Endometrial microvascular endothelial cells (primary cell): ENCODE measurements around the gene BCAT1. TPM values are rescaled to one million over a fixed set of nuclear protein-coding genes. Genes with fewer than 3 reads are reported as not detected.
"Not testable (repeated sequence)": the region's sequence is repeated elsewhere in the genome, so short reads cannot be mapped to it uniquely, and the experiment has no call there.

ENCODE experiments used
- in situ Hi-C: cut with HindIII; loops from 2 replicates; pipeline ENCODE4 v1.10.0; 2017; ENCODE audit warnings: low sequenced_read_pairs, low pct_unique_long_range_greater_than_20kb; ENCODE audit errors: inconsistent ontology term
- total RNA-seq: library from RNA; depleted of rRNA; stranded (reverse); fragments of >200 nt; gene quantifications from one replicate; pipeline ENCODE4 v1.2.3, GENCODE V29; 2015; ENCODE audit errors: inconsistent ontology term

The BCAT1 gene
- total RNA-seq, 1 donor from 2014 or later, result 117 TPM

DNA sequence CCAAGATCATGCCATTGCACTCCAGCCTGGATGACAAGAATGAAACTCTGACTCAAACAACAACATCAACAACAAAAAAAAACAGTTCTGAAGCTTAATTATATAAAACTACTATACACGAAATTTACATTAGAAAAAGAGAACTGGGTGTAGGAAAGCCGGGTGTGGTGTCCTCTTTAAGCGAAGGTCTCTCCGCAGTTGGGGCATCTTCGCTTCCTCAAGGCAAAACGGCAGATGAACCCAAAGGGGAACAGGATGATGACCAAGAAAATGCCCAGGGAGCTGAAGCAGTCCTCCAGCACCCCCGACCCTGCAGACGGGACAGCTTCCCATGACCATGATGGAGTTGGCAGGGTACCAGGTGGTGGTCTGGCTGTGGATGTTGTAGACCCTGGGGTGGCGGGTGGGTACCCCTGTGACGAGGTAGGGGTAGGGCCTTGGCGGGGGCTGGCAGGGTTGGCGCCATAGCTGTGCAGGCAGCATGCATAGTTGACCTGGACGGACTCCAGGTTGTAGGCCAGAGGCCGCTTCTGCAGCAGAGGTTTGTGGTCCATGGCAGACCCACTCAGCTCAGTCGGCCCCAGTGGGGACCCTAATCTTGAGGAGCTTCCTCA is 18.2 kb upstream of the BCAT1 start:
- in situ Hi-C loops, result no loop called here

DNA sequence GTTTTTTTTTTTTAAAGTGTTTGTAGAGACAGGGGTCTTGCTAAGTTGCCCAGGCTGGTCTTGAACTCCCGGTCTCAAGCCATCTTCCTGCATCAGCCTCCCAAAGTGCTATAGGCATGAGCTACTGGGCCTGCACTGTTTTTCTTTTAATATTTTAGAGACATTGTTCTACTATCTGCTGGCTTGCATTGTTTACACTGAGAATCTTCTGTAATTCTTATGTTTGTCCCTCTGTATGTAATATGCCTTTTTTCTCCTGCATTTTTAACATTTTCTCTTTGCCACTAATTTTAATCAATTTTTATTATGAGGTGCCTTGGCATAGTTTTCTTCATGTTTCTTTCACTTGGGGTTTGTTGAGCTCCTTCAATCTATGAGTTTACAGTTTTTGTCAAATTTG is 15.4 kb upstream of the BCAT1 start:
- in situ Hi-C loops, result no loop called here

DNA sequence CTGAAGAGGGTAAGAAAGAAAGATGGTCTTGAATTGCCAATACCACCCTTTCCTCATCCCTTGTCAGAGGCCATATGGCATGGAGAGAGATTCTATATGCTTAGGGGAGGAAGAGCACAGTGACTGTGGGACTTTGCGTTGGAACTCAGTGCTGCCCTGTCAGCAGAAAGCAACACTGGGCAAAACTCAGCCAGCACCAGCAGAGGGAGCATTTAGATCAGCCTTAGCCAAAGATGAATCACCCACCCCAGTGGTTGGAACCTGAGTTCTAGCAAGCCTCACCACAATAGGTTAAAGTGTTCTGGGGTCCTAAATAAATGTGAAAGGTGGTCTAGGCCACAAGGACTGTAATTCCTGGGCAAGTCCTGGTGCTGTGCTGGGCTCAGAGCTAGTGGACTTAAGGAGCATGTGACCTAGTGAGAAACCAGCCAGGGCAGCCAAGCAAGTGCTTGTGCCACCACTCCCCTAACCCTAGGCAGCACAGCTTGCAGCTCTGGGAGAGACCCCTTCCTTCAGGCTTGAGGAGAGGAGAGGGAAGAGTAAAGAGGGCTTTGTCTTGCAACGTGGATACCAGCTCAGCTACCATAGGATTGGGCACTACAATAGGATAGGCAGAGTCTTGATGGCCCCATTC is 11.4 kb upstream of the BCAT1 start:
- in situ Hi-C loops, result no loop called here

DNA sequence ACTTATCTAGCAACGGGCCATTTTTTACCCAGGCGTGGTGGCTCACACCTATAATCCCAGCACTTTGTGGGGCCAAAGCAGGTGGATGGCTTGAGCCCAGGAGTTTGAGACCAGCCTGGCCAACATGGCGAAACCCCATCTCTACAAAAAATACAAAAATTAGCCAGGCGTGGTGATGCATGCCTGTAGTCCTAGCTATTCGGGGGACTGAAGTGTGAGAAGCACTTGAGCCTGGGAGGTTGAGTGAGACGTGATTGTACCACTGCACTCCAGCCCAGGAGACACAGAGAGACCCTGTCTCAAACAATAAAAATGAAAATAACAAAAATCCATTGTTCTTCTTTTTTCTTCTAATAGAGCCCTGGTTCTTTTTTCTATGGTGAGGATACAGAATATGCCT is 7.5 kb upstream of the BCAT1 start:
- in situ Hi-C loops, result not testable (repeated sequence)

DNA sequence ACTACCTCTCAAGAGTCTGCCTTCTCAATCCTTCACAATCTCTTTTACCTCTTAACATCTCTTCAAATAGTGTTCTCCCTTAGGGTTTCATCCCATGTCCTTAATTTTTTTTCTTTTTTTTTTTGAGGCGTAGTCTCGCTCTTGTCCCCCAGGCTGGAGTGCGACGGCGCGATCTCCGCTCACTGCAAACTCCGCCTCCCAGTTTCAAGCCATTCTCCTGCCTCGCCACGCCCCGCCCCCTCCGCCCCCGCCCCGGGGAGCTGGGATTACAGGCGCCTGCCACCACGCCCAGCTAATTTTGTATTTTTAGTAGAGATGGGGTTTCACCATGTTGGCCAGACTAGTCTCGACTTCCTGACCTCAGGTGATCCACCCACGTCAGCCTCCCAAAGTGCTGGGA is 7.0 kb upstream of the BCAT1 start:
- in situ Hi-C loops, result no loop called here

DNA sequence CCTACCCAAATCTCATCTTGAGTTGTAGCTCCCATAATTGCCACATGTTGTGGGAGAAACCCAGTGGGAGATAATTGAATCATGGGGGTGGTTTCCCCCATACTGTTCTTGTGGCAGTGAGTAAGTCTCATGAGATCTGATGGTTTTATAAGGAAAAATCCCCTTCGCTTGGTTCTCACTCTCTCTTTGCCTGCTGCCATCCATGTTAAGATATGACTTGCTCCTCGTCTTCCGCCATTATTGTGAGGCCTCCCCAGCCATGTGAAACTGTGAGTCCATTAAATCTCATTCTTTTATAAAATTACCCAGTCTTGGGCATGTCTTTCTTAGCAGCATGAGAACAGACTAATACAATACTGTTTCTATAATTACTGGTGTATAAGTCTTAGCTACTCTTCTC is 6.5 kb upstream of the BCAT1 start:
- in situ Hi-C loops, result no loop called here

DNA sequence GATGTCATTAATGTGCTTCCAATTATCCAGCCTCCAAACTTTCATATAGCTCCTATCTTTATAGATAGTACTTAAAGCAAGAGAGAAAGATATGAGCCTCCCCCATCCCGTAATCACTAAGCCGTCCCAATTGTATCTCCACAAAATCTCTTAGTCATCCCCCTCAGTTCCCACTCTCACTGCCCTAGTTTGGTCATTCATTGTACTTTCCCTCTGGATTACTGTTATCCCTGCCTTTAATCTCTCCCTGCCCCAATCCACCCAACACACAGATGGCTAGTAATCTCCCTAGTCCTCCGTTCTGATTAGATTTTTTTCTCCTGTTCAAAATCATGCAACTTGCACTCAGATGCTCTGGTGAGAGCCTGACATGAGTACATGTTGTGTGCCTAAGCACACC is 5.4 kb upstream of the BCAT1 start:
- in situ Hi-C loops, result no loop called here

DNA sequence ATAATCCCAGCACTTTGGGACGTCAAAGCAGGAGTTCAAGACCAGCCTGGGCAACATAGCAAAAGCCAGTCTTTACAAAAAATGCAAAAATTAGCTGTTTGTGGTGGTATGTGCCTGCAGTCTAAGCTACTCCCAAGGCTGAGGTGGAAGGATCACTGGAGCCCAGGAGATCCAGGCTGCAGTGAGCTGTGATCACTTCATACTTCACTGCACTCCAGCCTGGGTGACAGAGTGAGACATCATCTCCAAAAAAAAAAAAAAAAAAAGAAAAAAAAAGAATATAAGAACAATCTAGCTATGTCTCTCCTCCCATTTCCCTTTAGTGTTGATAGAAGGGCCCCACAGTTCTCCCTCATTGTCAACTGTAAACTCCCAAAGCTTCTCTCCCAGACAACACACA is 3.5 kb upstream of the BCAT1 start:
- in situ Hi-C loops, result no loop called here

DNA sequence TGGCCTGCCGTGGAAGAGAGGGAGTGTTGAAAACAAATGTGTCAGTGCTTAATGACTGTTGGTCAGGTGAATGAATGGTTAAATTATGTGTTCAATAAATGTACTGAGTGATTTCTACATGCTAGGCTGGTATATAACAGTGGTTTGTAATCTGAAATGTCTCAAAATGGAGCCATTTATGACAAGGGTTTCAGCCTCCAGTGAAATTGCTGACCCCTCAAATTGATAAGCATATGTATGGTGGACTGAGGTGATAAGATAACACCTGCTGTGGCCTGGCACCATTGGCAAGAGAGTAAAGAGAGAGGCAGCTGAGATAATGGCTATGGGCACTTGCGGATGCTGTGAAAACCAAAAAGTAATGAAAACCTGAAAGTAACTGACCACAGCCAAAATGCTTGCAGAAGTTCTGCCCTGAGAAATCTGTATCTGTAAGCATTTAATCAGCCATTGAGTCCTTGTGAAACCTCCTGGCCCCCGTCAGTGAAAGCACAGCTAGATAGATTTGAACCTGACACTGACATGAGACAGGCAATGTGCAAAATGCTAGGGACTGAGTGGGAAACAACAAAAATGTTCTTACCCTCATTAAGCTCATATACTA is 1.4 kb upstream of the BCAT1 start:
- in situ Hi-C loops, result no loop called here

DNA sequence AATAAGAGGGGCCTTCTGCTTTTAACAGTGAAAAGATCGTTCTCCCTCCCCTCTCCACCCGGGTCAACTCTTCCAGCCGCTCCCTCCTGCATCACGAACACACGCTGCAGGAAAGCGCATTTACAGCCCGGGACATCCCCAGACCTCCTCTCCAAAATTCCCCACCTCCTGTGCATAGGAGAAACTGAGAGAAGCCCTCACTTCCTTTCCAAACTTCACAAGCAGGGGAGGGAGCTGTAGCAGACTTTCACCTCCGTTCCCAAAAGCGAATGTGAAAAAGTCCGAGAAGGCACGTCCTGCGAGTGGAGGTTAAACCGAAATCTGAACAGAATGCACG is 513 bp downstream of the BCAT1 start:
- in situ Hi-C loops, result no loop called here

DNA sequence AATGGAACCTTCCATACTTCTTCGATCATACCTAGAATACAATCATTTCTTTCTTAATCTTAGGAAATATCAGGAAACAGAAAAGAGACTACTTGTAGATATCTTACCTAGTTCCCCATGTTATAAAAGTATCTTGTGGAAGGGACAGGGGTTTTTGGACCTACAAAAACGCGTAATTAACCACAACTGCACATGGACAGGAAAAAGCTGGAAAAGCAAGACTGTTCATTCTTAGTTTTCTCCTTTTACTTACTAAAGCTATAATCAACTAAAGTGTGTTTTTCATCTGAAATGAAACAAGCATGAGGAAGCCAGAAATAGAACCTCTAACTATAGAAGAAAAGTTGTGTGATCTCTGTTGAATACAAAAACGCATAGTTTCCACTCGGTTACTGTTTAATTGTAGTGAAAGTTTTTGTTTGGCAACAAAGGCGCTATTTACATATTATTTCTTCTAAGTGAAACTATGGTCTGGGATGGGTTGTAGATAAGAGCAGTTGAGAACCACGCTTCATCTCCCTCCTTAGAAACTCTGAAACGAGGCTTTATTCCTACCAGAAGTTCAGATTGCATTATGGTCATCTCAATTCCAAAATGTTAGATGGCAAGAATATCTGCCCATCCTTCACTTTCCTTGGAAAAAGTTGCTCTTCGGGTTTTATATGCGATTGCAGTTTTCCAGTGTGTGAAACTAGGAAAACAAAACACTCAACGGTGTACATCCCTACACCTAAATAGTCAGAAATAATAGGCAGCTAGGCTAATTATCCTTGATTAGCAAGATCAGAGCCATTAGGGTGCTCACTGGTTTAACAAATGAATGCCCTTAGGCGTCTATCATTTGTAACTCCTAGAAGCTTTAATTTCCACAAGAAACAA is 1.1 kb downstream of the BCAT1 start:
- in situ Hi-C loops, result no loop called here

DNA sequence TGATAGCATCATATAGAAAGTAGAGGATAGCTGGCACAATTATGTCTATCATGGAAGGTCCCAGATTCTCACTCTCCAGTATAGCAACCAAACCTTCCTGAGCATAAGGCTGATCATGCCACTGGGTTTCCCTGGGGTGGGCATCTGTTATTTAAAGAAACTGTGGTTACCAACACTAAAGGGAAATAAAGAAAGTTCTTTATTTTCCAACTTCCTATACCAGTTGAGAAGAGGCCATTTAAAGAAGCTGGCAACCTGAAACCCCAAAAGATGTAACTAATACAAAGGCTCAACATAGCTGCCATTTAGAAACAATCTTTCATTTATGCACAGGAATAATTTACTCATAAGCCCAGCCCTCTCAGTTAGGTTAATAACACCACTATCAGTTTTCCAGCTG is 3.1 kb downstream of the BCAT1 start:
- in situ Hi-C loops, result no loop called here

DNA sequence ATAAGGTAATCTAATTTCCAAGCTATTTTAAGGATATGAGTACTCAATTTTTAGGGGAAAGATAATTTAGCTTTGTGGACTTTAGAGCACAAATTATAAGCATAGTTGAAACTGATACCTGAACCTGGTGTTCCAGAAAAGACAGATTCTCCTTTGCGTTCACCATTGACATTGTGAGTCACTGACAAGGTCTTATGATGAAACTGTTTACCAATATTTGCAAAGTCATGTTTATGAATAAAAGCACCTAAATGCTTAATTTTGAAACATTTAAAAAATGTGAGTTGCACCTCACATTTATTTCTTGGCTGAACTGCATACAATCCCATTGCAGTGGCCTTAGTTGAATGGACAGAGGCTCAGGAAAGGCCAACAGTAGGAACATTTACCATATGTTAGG is 3.9 kb downstream of the BCAT1 start:
- in situ Hi-C loops, result no loop called here

DNA sequence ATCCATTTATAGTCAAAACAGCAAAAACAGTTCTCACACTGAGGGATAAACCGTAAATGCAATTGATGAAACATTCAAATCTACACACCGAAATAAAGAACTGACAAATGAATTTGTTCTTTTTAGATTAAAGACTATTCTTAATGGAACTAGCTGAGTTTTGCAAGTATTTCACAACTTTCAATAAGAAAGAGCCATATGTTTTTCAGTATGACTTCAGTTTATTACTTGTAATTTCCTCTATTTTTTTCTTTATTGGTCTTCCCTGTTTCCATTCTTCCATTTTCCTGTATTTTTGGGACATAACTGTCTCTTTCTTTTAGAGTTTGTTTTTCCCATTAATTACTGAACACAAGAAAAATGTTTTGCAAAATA is 4.3 kb downstream of the BCAT1 start:
- in situ Hi-C loops, result no loop called here

DNA sequence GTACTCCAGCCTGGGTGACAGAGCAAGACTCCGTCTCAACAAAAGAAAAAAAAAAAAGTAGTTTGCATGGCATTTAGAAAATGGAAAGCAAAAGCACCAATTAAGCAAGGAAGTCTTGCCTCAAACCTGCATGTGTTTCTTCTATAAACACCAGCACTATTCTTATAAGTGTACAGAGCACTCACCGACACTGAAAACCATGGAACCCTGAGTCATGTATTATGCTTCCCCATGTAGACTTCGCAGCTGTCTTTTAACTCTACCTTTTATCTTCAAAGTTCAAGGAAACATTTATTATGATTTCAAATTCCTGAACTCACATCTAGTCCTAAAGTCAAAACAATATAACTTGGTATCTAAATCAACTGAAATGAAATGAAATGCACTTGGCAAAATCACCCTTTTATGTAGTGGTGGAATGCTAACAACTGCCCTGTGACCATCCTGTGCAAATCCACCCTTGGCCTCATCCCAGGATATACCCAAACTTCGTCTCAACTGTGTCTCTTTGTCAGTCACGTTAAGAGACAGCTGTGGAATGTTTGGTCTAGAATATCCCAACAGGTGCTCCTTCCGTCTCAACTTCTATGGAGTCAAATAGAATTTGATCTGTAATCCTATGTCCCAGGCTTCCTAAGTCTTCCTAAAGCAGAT is 4.8 kb downstream of the BCAT1 start:
- in situ Hi-C loops, result no loop called here

DNA sequence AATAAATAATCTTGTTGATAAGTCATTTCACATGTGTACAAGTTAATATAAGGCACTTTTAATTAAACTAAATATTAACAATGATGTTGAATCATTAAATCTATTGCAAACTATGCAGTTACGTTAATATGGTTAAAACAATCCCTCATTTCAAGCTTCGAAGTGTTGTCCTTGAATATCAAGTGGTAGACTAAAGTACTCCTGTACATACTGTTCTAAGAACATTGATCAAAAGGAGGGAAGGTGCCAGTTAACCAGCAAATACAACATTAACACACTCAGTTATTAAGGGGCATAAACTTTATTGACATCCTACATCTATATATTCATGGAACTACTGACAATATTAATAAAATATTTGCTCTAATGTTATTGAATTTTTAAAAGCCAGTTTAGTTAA is 8.7 kb downstream of the BCAT1 start:
- in situ Hi-C loops, result no loop called here

DNA sequence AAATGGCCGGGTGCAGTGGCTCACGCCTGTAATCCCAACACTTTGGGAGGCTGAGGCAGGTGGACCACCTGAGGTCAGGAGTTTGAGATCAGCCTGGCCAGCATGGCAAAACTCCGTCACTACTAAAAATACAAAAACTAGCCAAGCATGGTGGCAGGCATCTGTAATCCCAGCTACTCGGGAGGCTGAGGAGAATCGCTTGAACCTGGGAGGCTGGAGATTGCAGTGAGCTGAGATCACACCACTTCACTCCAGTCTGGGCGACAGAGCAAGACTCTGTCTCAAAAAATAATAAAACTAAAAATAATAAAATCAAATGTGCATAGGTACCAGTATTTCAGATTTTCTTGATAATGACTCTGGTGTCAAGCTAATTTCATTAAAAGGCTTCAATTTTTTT is 9.3 kb downstream of the BCAT1 start:
- in situ Hi-C loops, result not testable (repeated sequence)

DNA sequence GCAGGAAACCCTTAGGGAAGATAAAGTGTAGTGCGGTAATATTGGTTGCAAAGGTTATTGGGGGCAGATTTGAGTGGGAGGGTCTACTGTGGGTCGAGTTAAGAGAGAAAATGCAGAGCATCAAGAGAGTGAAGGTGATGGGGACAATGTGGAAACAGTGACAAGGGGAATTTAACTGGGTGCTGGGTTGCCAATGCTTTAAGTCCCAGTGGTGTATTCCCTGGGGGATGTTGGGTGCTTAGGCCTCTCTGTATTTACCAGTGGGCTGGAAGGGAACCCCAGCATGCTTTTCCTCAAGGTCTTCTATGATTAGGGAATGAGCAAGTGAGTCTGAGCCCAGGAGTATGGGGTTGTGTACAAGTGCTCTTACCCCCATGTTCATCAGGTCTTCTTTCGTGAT is 10.6 kb downstream of the BCAT1 start:
- in situ Hi-C loops, result no loop called here

DNA sequence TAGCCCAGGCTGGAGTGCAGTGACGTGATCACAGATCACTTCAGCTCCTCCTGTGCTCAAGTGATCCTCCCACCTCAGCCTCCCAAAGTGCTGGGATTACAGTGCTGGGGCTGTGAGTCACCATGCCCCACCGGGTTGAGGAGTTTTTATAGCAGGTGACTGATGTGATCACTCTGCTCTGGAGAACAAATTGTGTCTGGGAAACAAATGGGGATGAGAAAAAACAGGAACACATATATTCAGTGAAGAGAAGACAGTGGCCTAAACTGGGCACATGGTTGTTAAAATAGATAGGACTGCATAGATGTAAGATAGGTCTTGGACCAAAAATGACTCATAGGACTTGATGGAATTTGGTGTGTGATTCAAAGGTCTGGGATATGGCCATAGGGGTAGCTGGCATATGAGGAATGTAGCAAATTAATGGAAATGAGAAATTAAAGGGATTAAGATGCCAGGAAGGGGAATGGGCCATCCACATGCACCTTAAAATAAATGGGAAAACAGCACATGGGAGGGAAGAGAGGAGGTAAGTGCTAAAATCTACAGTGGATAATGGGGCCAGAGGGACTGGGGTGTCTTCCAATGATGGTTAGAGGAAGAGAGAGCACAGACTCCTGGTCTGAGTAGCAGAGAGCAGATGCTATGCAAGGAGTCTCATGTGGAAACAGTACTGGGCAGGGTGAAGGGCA is 11.2 kb downstream of the BCAT1 start:
- in situ Hi-C loops, result no loop called here
